SK-N-SH treated with all-trans-retinoic acid at 6 μM for 48 hours (cell line): ENCODE data around the gene OR4A47.
"Not testable (repeated sequence)": the region's sequence is repeated elsewhere in the genome, so short reads cannot be mapped to it uniquely, and the experiment has no call there.

ENCODE experiments used
- ATAC-seq: fragments of 200-7000 bp; cut with Tn5 transposase; 3 replicates; pipeline ENCODE4 v1.9.1; 2020; ENCODE audit warnings: mild to moderate bottlenecking, moderate library complexity
- ARNTL ChIP-seq: fragments of 450-650 bp; formaldehyde crosslinking; IDR thresholded peaks from 2 replicates; pipeline ENCODE4 v1.5.0; 2020; ENCODE audit warnings: low read depth, mild to moderate bottlenecking, moderate library complexity, borderline replicate concordance
- PATZ1 ChIP-seq: fragments of 250-450 bp; sonication (Bioruptor Pico); IDR thresholded peaks from 2 replicates; pipeline ENCODE4 v1.8.0; 2020; ENCODE audit warnings: mild to moderate bottlenecking, moderate library complexity, borderline replicate concordance
- SNAI2 ChIP-seq: fragments of 250-450 bp; sonication (Bioruptor Pico); IDR thresholded peaks from 2 replicates; pipeline ENCODE4 v1.5.0; 2020; ENCODE audit warnings: mild to moderate bottlenecking, moderate library complexity
- TOX ChIP-seq: fragments of 250-450 bp; sonication (Bioruptor Pico); IDR thresholded peaks from 2 replicates; pipeline ENCODE4 v1.8.0; 2021; ENCODE audit warnings: mild to moderate bottlenecking, moderate library complexity, borderline replicate concordance
- ZFP30 ChIP-seq: fragments of 450-650 bp; formaldehyde crosslinking; IDR thresholded peaks from 2 replicates; pipeline ENCODE4 v1.5.0; 2022; ENCODE audit warnings: mild to moderate bottlenecking, moderate library complexity
- ZNF565 ChIP-seq: fragments of 450-650 bp; formaldehyde crosslinking; conservative IDR thresholded peaks from 2 replicates; pipeline ENCODE4 v1.5.0; 2020; ENCODE audit warnings: low read depth, mild to moderate bottlenecking, moderate library complexity
- ZNF8 ChIP-seq: fragments of 450-650 bp; formaldehyde crosslinking; IDR thresholded peaks from 2 replicates; pipeline ENCODE4 v1.5.0; 2020; ENCODE audit warnings: mild to moderate bottlenecking, moderate library complexity
- TF ChIP-seq, protein P1 (sequence below): fragments of 250-450 bp; sonication (Bioruptor Pico); IDR thresholded peaks from 2 replicates; pipeline ENCODE4 v1.5.1; 2020; ENCODE audit warnings: low read depth, mild to moderate bottlenecking, moderate library complexity
- TF ChIP-seq, protein P2 (sequence below): fragments of 250-450 bp; sonication (Bioruptor Pico); IDR thresholded peaks from 2 replicates; pipeline ENCODE4 v1.5.0; 2020; ENCODE audit warnings: mild to moderate bottlenecking, moderate library complexity
- TF ChIP-seq, protein P3 (sequence below): fragments of 250-450 bp; sonication (Bioruptor Pico); IDR thresholded peaks from 2 replicates; pipeline ENCODE4 v1.8.0; 2021; ENCODE audit warnings: low read depth, mild to moderate bottlenecking, moderate library complexity, borderline replicate concordance

The OR4A47 gene

GRCh38 chr11:48488493-48488892, at the start of gene OR4A47:
Gene OR4A47, plus strand, starts transcription at chr11:48488793. Its CDS starts 0 bp downstream, at chr11:48488793.
- ATAC-seq = not testable (repeated sequence)

GRCh38 chr11:48455909-48456308, 32.7 kb upstream of the OR4A47 start:
- not testable (repeated sequence) for ATAC-seq

GRCh38 chr11:48473966-48474365, 14.6 kb upstream of the OR4A47 start:
- ATAC-seq = not testable (repeated sequence)

GRCh38 chr11:48474703-48475102, 13.9 kb upstream of the OR4A47 start:
- ATAC-seq = not testable (repeated sequence)

GRCh38 chr11:48506169-48506568, 17.6 kb downstream of the OR4A47 start:
- not testable (repeated sequence) for ATAC-seq

DNA sequence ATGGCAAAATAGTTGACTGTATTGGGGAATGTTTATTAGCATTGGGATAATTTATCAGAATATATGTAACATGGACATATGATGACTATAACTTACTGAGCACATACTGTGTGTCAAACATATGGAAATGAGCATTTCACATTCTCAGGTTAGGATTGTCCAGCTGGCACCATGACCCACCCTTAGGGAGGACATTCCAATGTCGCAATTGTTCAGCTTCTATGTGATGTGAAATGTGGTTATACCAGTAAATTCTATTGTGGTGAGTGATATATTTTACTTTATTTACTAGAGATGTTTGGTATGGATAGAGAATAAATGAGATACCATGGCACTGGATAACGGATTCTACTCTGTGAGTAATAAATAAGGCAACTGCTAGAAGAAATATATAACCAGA, 50.4 kb downstream of the OR4A47 start:
- ATAC-seq = no peak
- TF ChIP-seq, protein P1, sequence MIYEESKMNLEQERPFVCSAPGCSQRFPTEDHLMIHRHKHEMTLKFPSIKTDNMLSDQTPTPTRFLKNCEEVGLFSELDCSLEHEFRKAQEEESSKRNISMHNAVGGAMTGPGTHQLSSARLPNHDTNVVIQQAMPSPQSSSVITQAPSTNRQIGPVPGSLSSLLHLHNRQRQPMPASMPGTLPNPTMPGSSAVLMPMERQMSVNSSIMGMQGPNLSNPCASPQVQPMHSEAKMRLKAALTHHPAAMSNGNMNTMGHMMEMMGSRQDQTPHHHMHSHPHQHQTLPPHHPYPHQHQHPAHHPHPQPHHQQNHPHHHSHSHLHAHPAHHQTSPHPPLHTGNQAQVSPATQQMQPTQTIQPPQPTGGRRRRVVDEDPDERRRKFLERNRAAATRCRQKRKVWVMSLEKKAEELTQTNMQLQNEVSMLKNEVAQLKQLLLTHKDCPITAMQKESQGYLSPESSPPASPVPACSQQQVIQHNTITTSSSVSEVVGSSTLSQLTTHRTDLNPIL = no peak
- TF ChIP-seq, protein P2, sequence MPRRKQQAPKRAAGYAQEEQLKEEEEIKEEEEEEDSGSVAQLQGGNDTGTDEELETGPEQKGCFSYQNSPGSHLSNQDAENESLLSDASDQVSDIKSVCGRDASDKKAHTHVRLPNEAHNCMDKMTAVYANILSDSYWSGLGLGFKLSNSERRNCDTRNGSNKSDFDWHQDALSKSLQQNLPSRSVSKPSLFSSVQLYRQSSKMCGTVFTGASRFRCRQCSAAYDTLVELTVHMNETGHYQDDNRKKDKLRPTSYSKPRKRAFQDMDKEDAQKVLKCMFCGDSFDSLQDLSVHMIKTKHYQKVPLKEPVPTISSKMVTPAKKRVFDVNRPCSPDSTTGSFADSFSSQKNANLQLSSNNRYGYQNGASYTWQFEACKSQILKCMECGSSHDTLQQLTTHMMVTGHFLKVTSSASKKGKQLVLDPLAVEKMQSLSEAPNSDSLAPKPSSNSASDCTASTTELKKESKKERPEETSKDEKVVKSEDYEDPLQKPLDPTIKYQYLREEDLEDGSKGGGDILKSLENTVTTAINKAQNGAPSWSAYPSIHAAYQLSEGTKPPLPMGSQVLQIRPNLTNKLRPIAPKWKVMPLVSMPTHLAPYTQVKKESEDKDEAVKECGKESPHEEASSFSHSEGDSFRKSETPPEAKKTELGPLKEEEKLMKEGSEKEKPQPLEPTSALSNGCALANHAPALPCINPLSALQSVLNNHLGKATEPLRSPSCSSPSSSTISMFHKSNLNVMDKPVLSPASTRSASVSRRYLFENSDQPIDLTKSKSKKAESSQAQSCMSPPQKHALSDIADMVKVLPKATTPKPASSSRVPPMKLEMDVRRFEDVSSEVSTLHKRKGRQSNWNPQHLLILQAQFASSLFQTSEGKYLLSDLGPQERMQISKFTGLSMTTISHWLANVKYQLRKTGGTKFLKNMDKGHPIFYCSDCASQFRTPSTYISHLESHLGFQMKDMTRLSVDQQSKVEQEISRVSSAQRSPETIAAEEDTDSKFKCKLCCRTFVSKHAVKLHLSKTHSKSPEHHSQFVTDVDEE (CRISPR knock-in tag) = no peak
- TF ChIP-seq PATZ1 (CRISPR knock-in tag) (no peak), TOX (CRISPR knock-in tag) (no peak), ZNF8 (CRISPR knock-in tag) (no peak), ZNF565 (no peak), ZFP30 (no peak), SNAI2 (no peak), ARNTL (CRISPR knock-in tag) (no peak)
- TF ChIP-seq, protein P3, sequence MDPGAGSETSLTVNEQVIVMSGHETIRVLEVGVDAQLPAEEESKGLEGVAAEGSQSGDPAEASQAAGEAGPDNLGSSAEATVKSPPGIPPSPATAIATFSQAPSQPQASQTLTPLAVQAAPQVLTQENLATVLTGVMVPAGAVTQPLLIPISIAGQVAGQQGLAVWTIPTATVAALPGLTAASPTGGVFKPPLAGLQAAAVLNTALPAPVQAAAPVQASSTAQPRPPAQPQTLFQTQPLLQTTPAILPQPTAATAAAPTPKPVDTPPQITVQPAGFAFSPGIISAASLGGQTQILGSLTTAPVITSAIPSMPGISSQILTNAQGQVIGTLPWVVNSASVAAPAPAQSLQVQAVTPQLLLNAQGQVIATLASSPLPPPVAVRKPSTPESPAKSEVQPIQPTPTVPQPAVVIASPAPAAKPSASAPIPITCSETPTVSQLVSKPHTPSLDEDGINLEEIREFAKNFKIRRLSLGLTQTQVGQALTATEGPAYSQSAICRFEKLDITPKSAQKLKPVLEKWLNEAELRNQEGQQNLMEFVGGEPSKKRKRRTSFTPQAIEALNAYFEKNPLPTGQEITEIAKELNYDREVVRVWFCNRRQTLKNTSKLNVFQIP (CRISPR knock-in tag) = no peak
